Ecto neural progenitor cell (in vitro differentiated cells): ENCODE results near the gene CRIP1.

Experiments used
- DNase-seq: peaks from one replicate; pipeline ENCODE4 v3.0.0-alpha.2; 2018; ENCODE audit warnings: low spot score

The CRIP1 gene

GRCh38 chr14:105486163-105486973 is at the start of gene CRIP1:
Gene CRIP1, plus strand, starts transcription at chr14:105486886. Its CDS starts 374 bp downstream, at chr14:105487260.
- no peak for DNase-seq

GRCh38 chr14:105436891-105437722 is 49.6 kb upstream of the CRIP1 start:
- no peak for DNase-seq

GRCh38 chr14:105437723-105438500 is 48.8 kb upstream of the CRIP1 start:
- no peak for DNase-seq

- no peak for DNase-seq
Measured at GRCh38 chr14:105439179-105439578, 47.5 kb upstream of the CRIP1 start.

GRCh38 chr14:105439710-105440553 is 46.8 kb upstream of the CRIP1 start:
- DNase-seq: no peak

GRCh38 chr14:105440554-105440900 is 46.2 kb upstream of the CRIP1 start:
- no peak for DNase-seq

GRCh38 chr14:105440992-105441391 is 45.7 kb upstream of the CRIP1 start:
- no peak for DNase-seq

GRCh38 chr14:105442125-105442524 is 44.6 kb upstream of the CRIP1 start:
- no peak for DNase-seq

- no peak for DNase-seq
Measured at GRCh38 chr14:105442834-105443233, 43.9 kb upstream of the CRIP1 start.

- DNase-seq: no peak
Measured at GRCh38 chr14:105444859-105445258, 41.8 kb upstream of the CRIP1 start.

GRCh38 chr14:105445290-105445689 is 41.4 kb upstream of the CRIP1 start:
- no peak for DNase-seq

- DNase-seq: no peak
Measured at GRCh38 chr14:105445901-105446845, 40.5 kb upstream of the CRIP1 start.

- DNase-seq: no peak
Measured at GRCh38 chr14:105446971-105447370, 39.7 kb upstream of the CRIP1 start.

- DNase-seq: no peak
Measured at GRCh38 chr14:105447651-105448640, 38.7 kb upstream of the CRIP1 start.

- DNase-seq: peak; percentile 74
Measured at GRCh38 chr14:105448706-105449111, 38.0 kb upstream of the CRIP1 start.

GRCh38 chr14:105449276-105450122 is 37.2 kb upstream of the CRIP1 start:
- no peak for DNase-seq

- no peak for DNase-seq
Measured at GRCh38 chr14:105450123-105450505, 36.6 kb upstream of the CRIP1 start.
